Endothelial cell of hepatic sinusoid (primary cell): ENCODE results near the gene APEX1.

Experiments
- in situ Hi-C: cut with HindIII; loops from 2 replicates; pipeline ENCODE4 v1.10.0; 2017; ENCODE audit warnings: low sequenced_read_pairs

Gene APEX1

GRCh38 chr14:20454516-20455354, at the start of gene APEX1, which contains the start of gene OSGEP:
Gene APEX1, plus strand, starts transcription at chr14:20455226. Its CDS starts 420 bp downstream, at chr14:20455646.
Gene OSGEP, minus strand, starts transcription at chr14:20454812. Its CDS starts 129 bp downstream, at chr14:20454683.
- in situ Hi-C loops: no loop called here

- in situ Hi-C loops: no loop called here
Observed at GRCh38 chr14:20409226-20409625, 45.8 kb upstream of the APEX1 start.

- in situ Hi-C loops: no loop called here
Observed at GRCh38 chr14:20412411-20412810, 42.6 kb upstream of the APEX1 start.

- in situ Hi-C loops: no loop called here
Observed at GRCh38 chr14:20412876-20413743, 41.9 kb upstream of the APEX1 start, which contains the start of gene TEP1. Gene TEP1, minus strand, starts transcription at chr14:20413501. Its CDS starts 5,062 bp downstream, at chr14:20408439.

- in situ Hi-C loops: no loop called here
Observed at GRCh38 chr14:20413744-20414082, 41.3 kb upstream of the APEX1 start.

GRCh38 chr14:20415782-20416206, 39.2 kb upstream of the APEX1 start:
- in situ Hi-C loops: no loop called here

- in situ Hi-C loops: no loop called here
Observed at GRCh38 chr14:20416223-20416622, 38.8 kb upstream of the APEX1 start.

GRCh38 chr14:20417250-20418186, 37.5 kb upstream of the APEX1 start:
- in situ Hi-C loops: no loop called here

- in situ Hi-C loops: no loop called here
Observed at GRCh38 chr14:20418501-20418909, 36.5 kb upstream of the APEX1 start.

- in situ Hi-C loops: no loop called here
Observed at GRCh38 chr14:20419419-20419818, 35.6 kb upstream of the APEX1 start.

GRCh38 chr14:20421267-20421666, 33.8 kb upstream of the APEX1 start:
- in situ Hi-C loops: no loop called here

- in situ Hi-C loops: no loop called here
Observed at GRCh38 chr14:20422886-20423285, 32.1 kb upstream of the APEX1 start.

- in situ Hi-C loops: loop anchor here (5.0 kb wide), 1 partner anchor 37 kb away; the partner anchor contains the start of gene PIP4P1
Observed at GRCh38 chr14:20424851-20425250, 30.2 kb upstream of the APEX1 start.

- in situ Hi-C loops: loop anchor here (5.0 kb wide), 1 partner anchor 35 kb away; the partner anchor contains the start of gene PIP4P1
Observed at GRCh38 chr14:20427231-20428009, 27.6 kb upstream of the APEX1 start.

- in situ Hi-C loops: loop anchor here (5.0 kb wide), 1 partner anchor 34 kb away; the partner anchor contains the start of gene PIP4P1
Observed at GRCh38 chr14:20428010-20428365, 27.0 kb upstream of the APEX1 start.

- in situ Hi-C loops: loop anchor here (5.0 kb wide), 1 partner anchor 33 kb away; the partner anchor contains the start of gene PIP4P1
Observed at GRCh38 chr14:20428802-20429201, 26.2 kb upstream of the APEX1 start.

GRCh38 chr14:20429801-20430669, 25.0 kb upstream of the APEX1 start:
- in situ Hi-C loops: loop anchor here (5.0 kb wide), 1 partner anchor 32 kb away; the partner anchor contains the start of gene PIP4P1
